Lung microvascular endothelial cell (primary cell): ENCODE measurements around the gene TYRO3. TPM values are rescaled to one million over a fixed set of nuclear protein-coding genes. Genes with fewer than 3 reads are reported as not detected.
A peak's percentile ranks its signal among the peaks of the same experiment; 100 is the strongest.

Experiments used
- DNase-seq, 2 donors: peaks; one replicate each; pipeline versions ENCODE4 v3.0.0 to v3.0.0-alpha.2; 2010; ENCODE audit warnings: low read depth in 2 of 2
- total RNA-seq: library from RNA; depleted of rRNA; stranded (reverse); fragments of >200 nt; gene quantifications from 2 replicates; pipeline ENCODE4 v1.2.1, GENCODE V29; 2014

TYRO3 gene
- total RNA-seq, 1 donor from 2014 or later = 1.6 TPM

GRCh38 chr15:41603941-41604911, 45.2 kb downstream of the TYRO3 start:
- DNase-seq = peak; percentile 69 to 76

- DNase-seq = no peak
These were observed 46.6 kb downstream of the TYRO3 start for GRCh38 chr15:41605566-41605965.

- peak in 1 of 2 donors; percentile 62 for DNase-seq
These were observed 48.0 kb downstream of the TYRO3 start for GRCh38 chr15:41606997-41607396.

- DNase-seq = no peak
These were observed 50.1 kb downstream of the TYRO3 start for GRCh38 chr15:41609123-41609522.

- DNase-seq = no peak
These were observed 51.0 kb downstream of the TYRO3 start for GRCh38 chr15:41610048-41610447.

- peak in 1 of 2 donors; percentile 2 for DNase-seq
These were observed 61.7 kb downstream of the TYRO3 start for GRCh38 chr15:41620536-41621199.

- DNase-seq = peak; percentile 81 to 94
These were observed 62.5 kb downstream of the TYRO3 start for GRCh38 chr15:41621200-41622193.

GRCh38 chr15:41622901-41623300, 63.9 kb downstream of the TYRO3 start:
- no peak for DNase-seq

- no peak for DNase-seq
These were observed 68.2 kb downstream of the TYRO3 start for GRCh38 chr15:41627203-41627602.

GRCh38 chr15:41629463-41629862, 70.5 kb downstream of the TYRO3 start:
- DNase-seq = no peak

GRCh38 chr15:41629883-41630282, 70.9 kb downstream of the TYRO3 start:
- no peak for DNase-seq

- DNase-seq = no peak
These were observed 71.7 kb downstream of the TYRO3 start for GRCh38 chr15:41630616-41631217.

- no peak for DNase-seq
These were observed 73.0 kb downstream of the TYRO3 start for GRCh38 chr15:41631880-41632470.

Other genes with a start within 250 kb of the TYRO3 start
- gene OIP5, start 226.6 kb upstream of the TYRO3 start, total RNA-seq = 1.2 and 4.4 TPM in 2 replicates
- 12.5 and 28.8 TPM in 2 replicates for gene NUSAP1, start 226.3 kb upstream of the TYRO3 start, total RNA-seq
- gene NDUFAF1, start 156.7 kb upstream of the TYRO3 start, total RNA-seq = 13.3 and 17.2 TPM in 2 replicates
- gene RTF1, start 142.1 kb upstream of the TYRO3 start, total RNA-seq = 11.3 and 12.5 TPM in 2 replicates
- gene ITPKA, start 65.3 kb upstream of the TYRO3 start, total RNA-seq = 0.20 and 0.65 TPM in 2 replicates
- gene LTK, start 45.4 kb upstream of the TYRO3 start, total RNA-seq = under 0.01 TPM in 1 of 2 replicates, not detected in the other
- 7.2 and 8.5 TPM in 2 replicates for gene RPAP1, start 15.0 kb upstream of the TYRO3 start, total RNA-seq
- 15.3 and 31.3 TPM in 2 replicates for gene MGA, start 101.2 kb downstream of the TYRO3 start, total RNA-seq
- gene MAPKBP1, start 215.3 kb downstream of the TYRO3 start, total RNA-seq = 7.1 and 8.5 TPM in 2 replicates